C4-2B (cell line): ENCODE measurements around the gene TDRD3.
A peak's percentile ranks its signal among the peaks of the same experiment; 100 is the strongest.

Experiments
- H3K27ac ChIP-seq: fragments of 450-650 bp; 2 replicates; pipeline ENCODE4 v1.5.1; 2017
- CTCF ChIP-seq: fragments of 450-650 bp; conservative IDR thresholded peaks from 2 replicates; pipeline ENCODE4 v1.5.1; 2017; ENCODE audit warnings: mild to moderate bottlenecking
- ZFX ChIP-seq: fragments of 450-650 bp; IDR thresholded peaks from 2 replicates; pipeline ENCODE4 v1.6.1; 2017

The TDRD3 gene

GRCh38 chr13:60414177-60414576, 17.2 kb downstream of the TDRD3 start:
- H3K27ac ChIP-seq = no peak overlapping the region
- TF ChIP-seq CTCF (no peak), ZFX (no peak)

DNA sequence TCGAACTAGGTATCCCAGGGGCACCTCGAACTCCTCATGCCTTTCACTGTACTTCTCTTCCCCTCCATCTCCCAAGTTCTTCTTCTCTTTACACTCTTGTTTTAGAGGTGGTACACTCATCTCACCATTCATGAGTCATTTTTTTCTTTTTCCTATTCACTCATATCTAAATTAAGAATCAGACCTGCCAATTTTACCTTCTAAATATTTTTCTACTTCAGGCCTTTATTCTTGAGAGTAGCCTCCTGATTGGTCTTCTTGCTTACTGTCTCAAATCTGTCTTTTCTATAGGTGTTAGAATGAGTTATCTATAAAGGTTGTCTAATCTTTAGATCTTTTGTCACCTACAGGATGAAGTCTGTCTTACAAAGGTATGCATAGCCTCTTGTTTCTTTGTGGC, 20.7 kb downstream of the TDRD3 start:
- TF ChIP-seq CTCF (no peak), ZFX (no peak)

DNA sequence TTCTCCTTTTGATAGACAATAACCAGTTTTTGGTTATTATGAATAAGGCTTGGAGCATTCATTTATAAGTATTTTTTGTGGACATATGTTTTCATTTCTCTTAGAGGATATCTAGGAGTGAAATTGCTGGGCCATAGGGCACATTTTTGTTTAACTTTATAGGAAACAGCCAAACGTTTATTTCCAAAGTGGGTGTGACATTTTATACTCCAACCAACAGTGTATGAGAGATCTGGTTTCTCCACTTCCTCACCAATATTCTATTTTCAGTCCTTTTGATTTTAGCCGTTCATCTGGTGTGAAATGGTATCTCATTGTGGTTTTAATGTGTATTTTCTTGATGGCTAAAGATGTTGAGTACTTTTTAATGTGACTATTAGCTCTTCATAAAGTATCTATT, 21.9 kb downstream of the TDRD3 start:
- TF ChIP-seq CTCF (no peak), ZFX (no peak)
- H3K27ac ChIP-seq = no peak overlapping the region

More for the DNA sequence above, 20.7 kb downstream of the TDRD3 start:
- H3K27ac ChIP-seq = no peak overlapping the region

DNA sequence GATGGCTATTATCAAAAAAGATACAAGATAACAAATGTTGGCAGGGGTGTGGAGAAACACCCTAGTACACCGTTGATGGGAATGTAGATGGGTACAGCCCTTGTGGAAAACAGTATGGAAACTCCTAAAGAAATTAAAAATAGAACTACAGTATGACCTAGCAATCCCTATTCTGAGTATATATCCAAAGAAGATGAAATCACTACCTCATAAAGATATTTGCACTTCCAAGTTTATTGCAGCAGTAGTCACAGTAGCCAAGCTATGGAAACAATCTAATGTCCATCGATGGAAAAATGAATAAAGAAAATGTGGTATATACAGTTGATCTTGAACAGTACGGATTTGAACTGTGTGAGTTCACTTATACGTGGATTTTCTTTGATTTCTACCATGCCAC, 28.3 kb downstream of the TDRD3 start:
- TF ChIP-seq CTCF (no peak), ZFX (no peak)
- H3K27ac ChIP-seq = no peak overlapping the region

DNA sequence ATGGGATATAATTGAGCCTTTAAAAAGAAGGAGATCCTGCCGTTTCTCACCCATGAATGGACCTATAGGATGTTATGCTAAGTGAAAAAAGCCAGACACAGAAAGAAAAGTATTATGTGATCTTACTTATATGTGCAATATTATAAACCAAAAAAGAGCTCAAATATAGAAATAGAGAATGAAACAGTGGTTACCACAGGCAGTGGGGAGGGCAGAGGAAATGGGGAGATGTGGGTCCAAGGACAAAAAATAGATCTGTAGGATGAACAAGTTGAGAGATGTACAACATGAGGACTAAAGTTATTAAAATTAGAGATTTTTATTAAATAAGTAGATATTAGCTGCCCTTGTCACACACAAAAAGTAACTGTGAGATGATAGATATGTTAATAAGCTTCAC, 29.1 kb downstream of the TDRD3 start:
- TF ChIP-seq CTCF (no peak), ZFX (no peak)
- H3K27ac ChIP-seq = no peak overlapping the region

GRCh38 chr13:60427285-60427684, 30.3 kb downstream of the TDRD3 start:
- H3K27ac ChIP-seq = no peak overlapping the region
- TF ChIP-seq ZFX = no peak
- no peak for TF ChIP-seq CTCF

DNA sequence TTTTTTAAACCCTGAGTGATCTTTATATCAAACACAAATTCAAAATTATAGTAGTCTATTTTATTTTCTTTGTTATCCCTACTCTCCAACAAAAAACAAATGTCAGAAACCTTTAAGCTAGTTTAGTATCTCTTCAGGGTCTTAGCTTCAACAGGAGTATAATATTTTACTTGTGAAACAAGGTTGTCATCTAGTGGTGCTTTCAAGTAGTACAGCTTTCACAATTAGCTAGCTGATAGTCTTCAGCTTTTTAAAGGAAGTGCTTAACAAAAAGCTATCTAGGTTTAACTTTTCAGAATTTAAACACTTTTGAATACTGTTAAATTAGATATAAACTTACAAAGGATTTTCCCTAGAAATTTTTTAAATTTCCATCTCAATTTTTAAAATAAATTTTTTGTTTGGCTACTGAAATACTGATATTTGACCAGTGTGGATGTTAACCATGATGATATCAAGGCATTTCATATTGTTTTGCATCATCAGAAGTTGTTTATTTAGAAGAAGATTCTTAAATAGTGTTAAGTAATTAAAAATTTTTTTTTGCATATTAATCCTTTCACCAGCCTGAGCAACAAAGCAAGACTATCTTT, 34.2 kb downstream of the TDRD3 start:
- no peak overlapping the region for H3K27ac ChIP-seq
- TF ChIP-seq CTCF = peak; percentile 93
- TF ChIP-seq ZFX = no peak
